ENCODE measurements around the gene RARB. TPM values are rescaled to one million over a fixed set of nuclear protein-coding genes. Genes with fewer than 3 reads are reported as not detected.
A peak's percentile ranks its signal among the peaks of the same experiment; 100 is the strongest.

Gene RARB
- polyA plus RNA-seq, 1 donor (not counting 4 experiments of a cell fraction or from before 2014, with no cell fraction given), result 0.03 TPM

DNA sequence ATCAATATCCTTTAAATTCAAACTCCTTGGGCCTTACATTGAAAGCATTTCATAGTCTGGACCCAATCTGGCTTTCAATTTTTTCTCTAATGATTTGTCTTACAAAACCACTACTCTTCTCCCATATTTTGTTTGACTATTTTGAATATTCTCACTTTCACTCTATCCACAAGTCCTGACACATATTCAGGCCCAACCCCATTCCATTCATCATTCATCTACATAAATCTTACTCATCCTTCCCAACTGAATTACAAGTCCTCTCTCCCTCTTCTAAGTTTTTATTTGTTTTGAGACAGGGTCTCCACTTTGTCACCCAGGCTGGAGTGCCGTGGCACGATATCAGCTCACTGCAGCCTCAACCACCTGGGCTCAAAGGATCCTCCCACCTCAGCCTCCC lies 193.0 kb downstream of the RARB start:
- no peaks in the 10 kb centered on the region for H3K9me3 ChIP-seq (ENCODE audit: control insufficient read depth, low read depth, low read length)
- H3K4me1 ChIP-seq (ENCODE audit: control insufficient read depth, extremely low read depth, insufficient read depth, low read length), result peaks cover 5% of the 10 kb centered on the region
- DNase-seq (ENCODE audit: low read depth, low spot score) (no peak), FAIRE-seq (no peak)
- TF ChIP-seq, protein P1, sequence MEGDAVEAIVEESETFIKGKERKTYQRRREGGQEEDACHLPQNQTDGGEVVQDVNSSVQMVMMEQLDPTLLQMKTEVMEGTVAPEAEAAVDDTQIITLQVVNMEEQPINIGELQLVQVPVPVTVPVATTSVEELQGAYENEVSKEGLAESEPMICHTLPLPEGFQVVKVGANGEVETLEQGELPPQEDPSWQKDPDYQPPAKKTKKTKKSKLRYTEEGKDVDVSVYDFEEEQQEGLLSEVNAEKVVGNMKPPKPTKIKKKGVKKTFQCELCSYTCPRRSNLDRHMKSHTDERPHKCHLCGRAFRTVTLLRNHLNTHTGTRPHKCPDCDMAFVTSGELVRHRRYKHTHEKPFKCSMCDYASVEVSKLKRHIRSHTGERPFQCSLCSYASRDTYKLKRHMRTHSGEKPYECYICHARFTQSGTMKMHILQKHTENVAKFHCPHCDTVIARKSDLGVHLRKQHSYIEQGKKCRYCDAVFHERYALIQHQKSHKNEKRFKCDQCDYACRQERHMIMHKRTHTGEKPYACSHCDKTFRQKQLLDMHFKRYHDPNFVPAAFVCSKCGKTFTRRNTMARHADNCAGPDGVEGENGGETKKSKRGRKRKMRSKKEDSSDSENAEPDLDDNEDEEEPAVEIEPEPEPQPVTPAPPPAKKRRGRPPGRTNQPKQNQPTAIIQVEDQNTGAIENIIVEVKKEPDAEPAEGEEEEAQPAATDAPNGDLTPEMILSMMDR (optimal IDR thresholded peaks at IDR 0.05 in 1 of 3, IDR thresholded peaks at IDR 0.05 in 1 of 3, conservative IDR thresholded peaks at IDR 0.05 in 1 of 3; ENCODE audit: extremely low read depth in 1 of 3, insufficient read depth in 2 of 3, low read length in 3 of 3), result no peak
- no peak for TF ChIP-seq EZH2 (IDR thresholded peaks at IDR 0.05; ENCODE audit: low read length)
- H3K27ac ChIP-seq (ENCODE audit: control insufficient read depth, insufficient read depth, low read length), result peak overlapping the region; percentile 18
- peaks cover 0 to 1% of the 10 kb centered on the region in 2 experiments for H3K36me3 ChIP-seq (ENCODE audit: control insufficient read depth in 2 of 2, extremely low read depth in 1 of 2, insufficient read depth in 2 of 2, low read length in 2 of 2)
- no peak overlapping the region for H2AFZ ChIP-seq (ENCODE audit: control insufficient read depth, low read length)
- no peak overlapping the region for H3K4me2 ChIP-seq (ENCODE audit: control insufficient read depth, extremely low read depth, insufficient read depth, low read depth, low read length)
- H3K9me1 ChIP-seq (ENCODE audit: control insufficient read depth, extremely low read depth, insufficient read depth, low read length), result no peaks in the 10 kb centered on the region
- dilution Hi-C loops (cut with MboI; ENCODE audit: extremely low pct_ligation_motif_present, low sequenced_read_pairs), result no loop called here
- no peak overlapping the region for H3K4me3 ChIP-seq (ENCODE audit: control insufficient read depth in 2 of 3, extremely low read depth in 1 of 3, insufficient read depth in 2 of 3, low read depth in 1 of 3, low read length in 3 of 3)
- no peak overlapping the region for H3K9ac ChIP-seq (ENCODE audit: control insufficient read depth, extremely low read depth, insufficient read depth, low read length)
- no peaks in the 10 kb centered on the region for H3K79me2 ChIP-seq (ENCODE audit: control insufficient read depth, insufficient read depth, low read length)
- H4K20me1 ChIP-seq (ENCODE audit: control insufficient read depth, extremely low read depth, insufficient read depth, low read length), result no peaks in the 10 kb centered on the region
- no peaks in the 10 kb centered on the region for H3K27me3 ChIP-seq (ENCODE audit: control insufficient read depth, extremely low read depth, insufficient read depth, low read length)

DNA sequence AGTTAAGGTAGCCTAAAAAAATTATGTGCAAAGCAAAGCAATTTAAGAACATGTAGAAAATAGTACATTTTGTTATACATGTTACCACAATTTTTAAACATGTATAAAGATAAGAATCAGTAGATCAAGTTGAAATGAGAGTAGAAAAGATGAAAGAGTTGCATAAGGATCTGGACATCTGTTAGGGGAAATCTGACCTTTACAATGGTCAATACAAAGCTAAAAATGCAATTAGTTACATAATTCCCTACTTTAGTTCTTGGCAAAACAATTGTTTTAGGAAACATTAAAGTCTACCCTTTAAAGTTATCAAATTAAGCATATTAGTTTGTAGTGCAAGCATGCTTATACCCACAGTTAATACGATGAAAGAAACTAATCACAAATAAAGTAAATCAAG lies 203.9 kb downstream of the RARB start:
- FAIRE-seq (no peak), DNase-seq (ENCODE audit: low read depth, low spot score) (no peak)
- H3K79me2 ChIP-seq (ENCODE audit: control insufficient read depth, insufficient read depth, low read length), result no peaks in the 10 kb centered on the region
- TF ChIP-seq, protein P1 (optimal IDR thresholded peaks at IDR 0.05 in 1 of 3, IDR thresholded peaks at IDR 0.05 in 1 of 3, conservative IDR thresholded peaks at IDR 0.05 in 1 of 3; ENCODE audit: extremely low read depth in 1 of 3, insufficient read depth in 2 of 3, low read length in 3 of 3), result no peak
- no peak for TF ChIP-seq EZH2 (IDR thresholded peaks at IDR 0.05; ENCODE audit: low read length)
- H4K20me1 ChIP-seq (ENCODE audit: control insufficient read depth, extremely low read depth, insufficient read depth, low read length), result no peaks in the 10 kb centered on the region
- no peaks in the 10 kb centered on the region for H3K9me1 ChIP-seq (ENCODE audit: control insufficient read depth, extremely low read depth, insufficient read depth, low read length)
- no peak overlapping the region for H3K4me3 ChIP-seq (ENCODE audit: control insufficient read depth in 2 of 3, extremely low read depth in 1 of 3, insufficient read depth in 2 of 3, low read depth in 1 of 3, low read length in 3 of 3)
- no peaks in the 10 kb centered on the region for H3K4me1 ChIP-seq (ENCODE audit: control insufficient read depth, extremely low read depth, insufficient read depth, low read length)
- no peak overlapping the region for H3K27ac ChIP-seq (ENCODE audit: control insufficient read depth, insufficient read depth, low read length)
- H3K9ac ChIP-seq (ENCODE audit: control insufficient read depth, extremely low read depth, insufficient read depth, low read length), result no peak overlapping the region
- no peak overlapping the region for H3K4me2 ChIP-seq (ENCODE audit: control insufficient read depth, extremely low read depth, insufficient read depth, low read depth, low read length)
- no peaks in the 10 kb centered on the region for H3K9me3 ChIP-seq (ENCODE audit: control insufficient read depth, low read depth, low read length)
- H2AFZ ChIP-seq (ENCODE audit: control insufficient read depth, low read length), result no peak overlapping the region
- no peaks in the 10 kb centered on the region for H3K27me3 ChIP-seq (ENCODE audit: control insufficient read depth, extremely low read depth, insufficient read depth, low read length)
- peaks cover 0 to 2% of the 10 kb centered on the region in 2 experiments for H3K36me3 ChIP-seq (ENCODE audit: control insufficient read depth in 2 of 2, extremely low read depth in 1 of 2, insufficient read depth in 2 of 2, low read length in 2 of 2)
- dilution Hi-C loops (cut with MboI; ENCODE audit: extremely low pct_ligation_motif_present, low sequenced_read_pairs), result no loop called here
